Peyer's patch (tissue), 4 donors: ENCODE results near the gene ACER3.

Source experiments
- CTCF ChIP-seq, 6 experiments: fragments of 450-650 bp in 4 of 6; fragments of 200-600 bp in 2 of 6; sonication (generic) in 1 of 6; IDR thresholded peaks; one replicate each; pipeline ENCODE4 v1.5.1; 2017 to 2019; ENCODE audit warnings: antibody characterized with exemption in 6 of 6, mild to moderate bottlenecking in 3 of 6, moderate library complexity in 1 of 6
- POLR2A ChIP-seq, 2 donors: fragments of 450-650 bp; IDR thresholded peaks; one replicate each; pipeline ENCODE4 v1.5.1; 2017; ENCODE audit warnings: antibody characterized with exemption in 2 of 2, mild to moderate bottlenecking in 2 of 2, moderate library complexity in 2 of 2

GRCh38 chr11:76891285-76891684, 30.6 kb downstream of the ACER3 start:
- TF ChIP-seq CTCF (IDR thresholded peaks at IDR 0.05) (no peak), POLR2A (IDR thresholded peaks at IDR 0.05) (no peak)
